ENCODE data around the gene GDAP2.

GDAP2 gene

DNA sequence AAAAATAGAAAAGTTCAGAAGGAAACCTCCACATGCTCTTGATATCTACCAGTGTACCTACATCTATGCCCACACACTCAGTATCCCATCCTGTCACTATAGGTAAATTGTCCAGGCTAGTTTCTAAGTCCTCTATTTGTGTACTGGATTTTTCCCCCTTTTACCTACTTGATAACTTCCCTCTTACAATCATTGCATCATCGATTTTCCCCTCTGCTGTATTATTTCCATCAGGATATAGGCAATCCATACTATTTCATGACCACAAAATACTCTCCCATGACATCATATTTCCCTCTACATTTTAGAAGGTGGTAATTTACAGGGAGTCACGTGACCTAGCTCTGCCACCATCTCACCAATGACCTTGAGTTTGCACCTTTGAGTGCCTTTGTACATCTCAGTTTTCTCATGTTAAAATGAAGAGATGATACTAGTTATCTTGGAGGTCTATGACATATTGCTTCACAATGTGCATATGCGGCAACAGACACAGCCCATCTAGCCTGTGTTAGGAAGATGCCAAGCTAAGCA is 88.2 kb downstream of the GDAP2 start:
- H3K36me3 ChIP-seq (ENCODE audit: control insufficient read depth, insufficient read depth, low read length, severe bottlenecking), result peaks cover 6% of the 10 kb centered on the region
- H3K9ac ChIP-seq (ENCODE audit: low read length), result no peak overlapping the region
- H3K4me1 ChIP-seq (ENCODE audit: control insufficient read depth, insufficient read depth, low read length), result peaks cover 8% of the 10 kb centered on the region
- DNase-seq (ENCODE audit: low read depth), result no peak
- no peak overlapping the region for H3K4me3 ChIP-seq (ENCODE audit: low read length)
- no peaks in the 10 kb centered on the region for H3K27me3 ChIP-seq (replicated peaks; ENCODE audit: control insufficient read depth, insufficient read depth, low read length)
- peaks cover 14% of the 10 kb centered on the region for H3K9me3 ChIP-seq (ENCODE audit: control insufficient read depth, low read length)

DNA sequence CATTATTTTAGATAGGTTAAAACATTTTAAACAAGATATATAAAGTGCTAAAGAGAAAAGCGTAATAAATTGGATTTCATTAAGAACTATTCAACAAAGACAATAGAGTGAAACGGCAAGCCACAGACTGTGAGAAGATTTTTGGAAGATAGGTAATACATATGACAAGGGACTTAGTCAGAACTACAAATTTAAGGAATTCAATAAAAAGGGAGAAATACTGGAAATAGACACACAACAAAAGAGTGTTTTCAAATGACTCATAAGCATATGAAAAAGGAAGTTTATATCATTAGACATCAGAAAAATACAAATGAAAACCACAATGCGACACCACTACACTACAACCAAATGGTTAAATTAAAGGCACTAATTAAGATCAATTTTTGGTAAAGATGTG is 90.5 kb downstream of the GDAP2 start:
- peak; percentile 43 for DNase-seq (ENCODE audit: low read depth)
- Histone ChIP-seq H3K9ac (ENCODE audit: low read length) (no peak overlapping the region), H3K4me3 (ENCODE audit: low read length) (no peak overlapping the region), H3K27me3 (replicated peaks; ENCODE audit: control insufficient read depth, insufficient read depth, low read length) (no peaks in the 10 kb centered on the region), H3K9me3 (ENCODE audit: control insufficient read depth, low read length) (no peaks in the 10 kb centered on the region), H3K36me3 (ENCODE audit: control insufficient read depth, insufficient read depth, low read length, severe bottlenecking) (peaks cover 6% of the 10 kb centered on the region), H3K4me1 (ENCODE audit: control insufficient read depth, insufficient read depth, low read length) (peaks cover 8% of the 10 kb centered on the region)

DNA sequence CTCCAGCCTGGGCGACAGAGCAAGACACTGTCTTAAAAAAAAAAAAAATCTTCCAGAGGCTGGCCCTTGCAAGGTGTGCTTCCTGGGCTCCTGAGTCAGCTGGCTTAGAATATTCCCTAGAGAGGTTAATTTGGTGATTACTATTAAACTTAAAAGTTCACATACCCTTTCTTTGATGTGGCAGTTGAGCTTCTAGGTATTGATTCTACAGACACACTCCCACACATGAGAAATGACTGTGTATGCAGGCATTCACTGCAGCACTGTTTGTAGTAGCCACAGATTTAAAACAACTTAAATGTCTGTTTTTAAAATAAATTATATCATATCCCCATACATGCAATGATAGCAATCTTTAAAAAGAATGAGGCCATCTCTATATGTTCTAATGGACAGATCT is 93.4 kb downstream of the GDAP2 start:
- H3K36me3 ChIP-seq (ENCODE audit: control insufficient read depth, insufficient read depth, low read length, severe bottlenecking), result peaks cover 3% of the 10 kb centered on the region
- DNase-seq (ENCODE audit: low read depth), result no peak
- H3K27me3 ChIP-seq (replicated peaks; ENCODE audit: control insufficient read depth, insufficient read depth, low read length), result no peaks in the 10 kb centered on the region
- H3K9me3 ChIP-seq (ENCODE audit: control insufficient read depth, low read length), result no peaks in the 10 kb centered on the region
- peaks cover 8% of the 10 kb centered on the region for H3K4me1 ChIP-seq (ENCODE audit: control insufficient read depth, insufficient read depth, low read length)
- no peak overlapping the region for H3K9ac ChIP-seq (ENCODE audit: low read length)
- no peak overlapping the region for H3K4me3 ChIP-seq (ENCODE audit: low read length)

DNA sequence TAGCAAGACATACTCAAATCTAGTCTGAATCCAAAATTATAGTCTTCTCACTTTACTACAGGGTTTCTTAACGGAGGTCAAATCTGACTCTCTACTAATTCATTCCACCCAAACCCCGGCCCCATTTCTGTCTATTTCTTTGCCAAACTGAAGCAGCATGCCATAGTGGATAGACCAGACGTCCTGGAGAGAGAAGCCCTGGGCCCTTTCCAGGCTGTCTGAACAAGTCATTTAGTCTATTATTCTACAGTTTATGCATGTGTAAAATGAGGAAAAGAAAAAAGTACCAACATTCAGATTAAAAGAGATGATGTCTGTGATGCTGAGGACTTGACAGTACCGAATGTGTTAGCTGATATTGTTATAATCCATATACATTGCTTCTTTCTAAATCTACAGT is 95.0 kb downstream of the GDAP2 start:
- DNase-seq (ENCODE audit: low read depth), result no peak
- Histone ChIP-seq H3K27me3 (replicated peaks; ENCODE audit: control insufficient read depth, insufficient read depth, low read length) (no peaks in the 10 kb centered on the region), H3K9me3 (ENCODE audit: control insufficient read depth, low read length) (no peaks in the 10 kb centered on the region), H3K36me3 (ENCODE audit: control insufficient read depth, insufficient read depth, low read length, severe bottlenecking) (peaks cover 3% of the 10 kb centered on the region), H3K4me3 (ENCODE audit: low read length) (no peak overlapping the region), H3K9ac (ENCODE audit: low read length) (no peak overlapping the region), H3K4me1 (ENCODE audit: control insufficient read depth, insufficient read depth, low read length) (peaks cover 5% of the 10 kb centered on the region)

DNA sequence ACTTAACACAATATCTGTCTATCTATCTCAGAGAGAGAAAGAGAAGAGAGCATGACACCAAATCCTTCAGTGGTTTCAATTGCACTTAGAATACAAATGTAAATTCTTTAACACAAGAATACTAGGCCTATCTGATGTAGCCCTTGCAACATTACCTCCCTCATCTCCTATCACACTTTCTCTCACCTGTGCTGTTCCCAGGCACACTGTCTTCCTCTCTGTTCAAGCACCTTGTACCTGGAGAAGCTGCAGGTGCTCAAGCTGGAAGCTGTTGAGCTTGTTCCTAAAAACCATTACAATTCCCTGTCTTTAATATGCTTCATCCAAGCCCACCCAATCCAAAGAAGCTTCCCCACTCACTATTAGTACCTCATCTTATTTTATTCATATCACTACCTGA is 97.0 kb downstream of the GDAP2 start:
- Histone ChIP-seq H3K9me3 (ENCODE audit: control insufficient read depth, low read length) (no peaks in the 10 kb centered on the region), H3K4me3 (ENCODE audit: low read length) (no peak overlapping the region), H3K9ac (ENCODE audit: low read length) (no peak overlapping the region), H3K4me1 (ENCODE audit: control insufficient read depth, insufficient read depth, low read length) (peaks cover 14% of the 10 kb centered on the region), H3K27me3 (replicated peaks; ENCODE audit: control insufficient read depth, insufficient read depth, low read length) (no peaks in the 10 kb centered on the region), H3K36me3 (ENCODE audit: control insufficient read depth, insufficient read depth, low read length, severe bottlenecking) (peaks cover under 1% of the 10 kb centered on the region)
- no peak for DNase-seq (ENCODE audit: low read depth)

DNA sequence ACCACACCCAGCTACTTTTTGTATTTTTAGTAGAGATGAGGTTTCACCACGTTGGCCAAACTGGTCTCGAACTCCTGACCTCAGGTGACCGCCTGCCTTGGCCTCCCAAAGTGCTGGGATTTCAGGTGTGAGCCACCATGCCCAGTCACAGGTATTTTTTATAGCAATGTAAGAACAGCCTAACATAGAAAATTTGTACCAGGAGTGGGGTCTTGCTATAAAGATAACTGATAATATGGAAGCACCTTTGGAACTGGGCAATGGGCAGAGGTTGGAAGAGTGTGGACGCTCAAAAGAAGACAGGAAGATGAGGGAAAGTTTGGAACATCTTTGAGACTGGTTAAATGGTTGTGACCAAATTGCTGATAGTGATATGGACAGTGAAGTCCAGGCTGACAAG is 99.2 kb downstream of the GDAP2 start:
- no peaks in the 10 kb centered on the region for H3K27me3 ChIP-seq (replicated peaks; ENCODE audit: control insufficient read depth, insufficient read depth, low read length)
- H3K36me3 ChIP-seq (ENCODE audit: control insufficient read depth, insufficient read depth, low read length, severe bottlenecking), result no peaks in the 10 kb centered on the region
- no peak for DNase-seq (ENCODE audit: low read depth)

DNA sequence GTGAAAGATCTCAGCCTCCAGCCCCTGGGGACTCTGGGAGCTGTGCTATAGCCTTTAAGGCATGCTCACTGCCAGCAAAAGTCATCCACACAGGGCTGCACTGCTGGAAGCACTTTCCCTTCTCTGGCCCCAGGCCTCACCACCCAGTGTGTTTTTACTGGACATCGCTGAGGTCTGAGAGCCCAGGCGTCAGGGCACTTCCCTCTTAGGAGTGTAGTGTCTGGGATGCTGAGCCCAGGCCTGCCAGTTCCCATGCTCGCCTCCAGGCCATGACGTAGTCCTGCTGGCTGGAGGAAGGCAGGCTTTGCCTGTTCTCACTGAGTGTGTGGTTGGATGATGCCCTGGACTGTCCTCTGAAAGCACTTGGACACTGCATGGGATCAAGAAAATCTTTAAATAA is 101.2 kb downstream of the GDAP2 start:
- H3K9me3 ChIP-seq (ENCODE audit: control insufficient read depth, low read length), result no peaks in the 10 kb centered on the region
- H3K27me3 ChIP-seq (replicated peaks; ENCODE audit: control insufficient read depth, insufficient read depth, low read length), result no peaks in the 10 kb centered on the region
- H3K9ac ChIP-seq (ENCODE audit: low read length), result no peak overlapping the region
- H3K36me3 ChIP-seq (ENCODE audit: control insufficient read depth, insufficient read depth, low read length, severe bottlenecking), result no peaks in the 10 kb centered on the region
- H3K4me3 ChIP-seq (ENCODE audit: low read length), result no peak overlapping the region
- DNase-seq (ENCODE audit: low read depth), result peak; percentile 75
- H3K4me1 ChIP-seq (ENCODE audit: control insufficient read depth, insufficient read depth, low read length), result peaks cover 48% of the 10 kb centered on the region

More for the DNA sequence above, 99.2 kb downstream of the GDAP2 start:
- Histone ChIP-seq H3K9me3 (ENCODE audit: control insufficient read depth, low read length) (no peaks in the 10 kb centered on the region), H3K4me3 (ENCODE audit: low read length) (no peak overlapping the region), H3K4me1 (ENCODE audit: control insufficient read depth, insufficient read depth, low read length) (peaks cover 36% of the 10 kb centered on the region), H3K9ac (ENCODE audit: low read length) (no peak overlapping the region)

DNA sequence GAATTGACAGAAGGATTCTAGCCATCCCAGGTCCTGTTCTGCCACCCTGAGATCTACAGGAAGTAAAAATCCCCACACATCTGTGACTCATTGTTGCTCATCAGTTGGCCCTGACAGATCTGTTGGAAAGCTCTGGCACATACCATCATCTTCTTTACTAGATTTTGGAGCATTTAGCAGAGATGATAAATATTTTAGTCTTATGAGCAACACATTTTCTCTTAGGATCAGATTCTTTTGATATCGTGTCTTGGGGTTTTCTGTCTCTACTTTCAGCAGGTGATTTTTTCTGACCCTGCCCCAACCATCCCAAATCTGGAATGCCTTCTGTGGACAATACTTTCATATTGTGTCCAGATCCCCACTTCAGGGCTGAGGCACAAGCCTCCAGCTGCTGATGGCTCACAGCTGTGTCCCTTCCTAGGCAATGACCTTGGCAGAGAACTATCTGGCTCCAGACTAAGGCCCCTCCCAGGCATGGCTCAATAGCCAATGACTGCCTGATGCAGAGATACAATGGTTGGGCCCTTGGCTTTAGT is 102.8 kb downstream of the GDAP2 start:
- H3K9me3 ChIP-seq (ENCODE audit: control insufficient read depth, low read length), result no peaks in the 10 kb centered on the region
- H3K36me3 ChIP-seq (ENCODE audit: control insufficient read depth, insufficient read depth, low read length, severe bottlenecking), result no peaks in the 10 kb centered on the region
- no peaks in the 10 kb centered on the region for H3K27me3 ChIP-seq (replicated peaks; ENCODE audit: control insufficient read depth, insufficient read depth, low read length)
- DNase-seq (ENCODE audit: low read depth), result peak; percentile 75
- H3K4me1 ChIP-seq (ENCODE audit: control insufficient read depth, insufficient read depth, low read length), result peaks cover 55% of the 10 kb centered on the region
- peak overlapping the region; percentile 31 for H3K4me3 ChIP-seq (ENCODE audit: low read length)
- no peak overlapping the region for H3K9ac ChIP-seq (ENCODE audit: low read length)

DNA sequence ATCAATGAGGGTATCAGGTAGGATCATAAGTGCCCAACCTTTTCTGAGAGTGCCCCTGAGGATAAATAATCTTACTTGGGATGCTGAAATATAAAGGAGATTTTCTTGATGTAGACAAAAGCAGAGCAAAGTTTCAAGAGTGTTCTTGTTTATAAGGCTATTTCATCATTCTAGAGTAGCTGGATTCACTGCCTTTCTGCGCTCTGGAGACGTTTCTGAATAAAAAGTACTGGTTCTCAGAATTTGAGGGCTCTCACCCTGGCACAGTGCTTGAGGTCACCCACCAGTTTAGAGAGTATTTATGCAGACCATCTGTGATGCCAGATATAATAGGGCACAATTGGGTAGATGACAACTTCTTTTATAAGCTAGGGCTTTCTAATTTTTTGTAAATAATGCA is 103.3 kb downstream of the GDAP2 start:
- no peaks in the 10 kb centered on the region for H3K36me3 ChIP-seq (ENCODE audit: control insufficient read depth, insufficient read depth, low read length, severe bottlenecking)
- no peak overlapping the region for H3K4me3 ChIP-seq (ENCODE audit: low read length)
- no peak for DNase-seq (ENCODE audit: low read depth)
- H3K4me1 ChIP-seq (ENCODE audit: control insufficient read depth, insufficient read depth, low read length), result peaks cover 59% of the 10 kb centered on the region
- H3K9me3 ChIP-seq (ENCODE audit: control insufficient read depth, low read length), result no peaks in the 10 kb centered on the region
- H3K27me3 ChIP-seq (replicated peaks; ENCODE audit: control insufficient read depth, insufficient read depth, low read length), result no peaks in the 10 kb centered on the region
- H3K9ac ChIP-seq (ENCODE audit: low read length), result no peak overlapping the region

DNA sequence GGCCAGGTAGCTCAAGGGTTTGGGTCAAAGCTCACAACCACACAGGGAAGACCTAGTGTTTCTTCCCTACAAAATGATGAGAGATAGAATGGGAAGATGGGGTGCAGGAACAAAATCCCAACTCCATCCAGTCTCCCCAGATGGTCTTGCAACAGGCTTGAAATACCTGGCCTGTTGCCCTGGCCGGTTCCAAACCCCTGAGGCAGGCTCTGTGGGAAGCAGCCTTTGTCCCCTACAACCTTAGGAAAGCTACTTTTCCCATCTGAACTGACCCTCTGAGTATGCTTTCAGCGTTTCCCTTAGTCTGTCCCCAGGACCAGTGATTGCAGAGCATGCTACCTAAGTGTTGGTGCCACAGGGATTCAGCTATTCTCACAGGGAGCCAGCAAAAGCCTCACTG is 104.0 kb downstream of the GDAP2 start:
- Histone ChIP-seq H3K9ac (ENCODE audit: low read length) (no peak overlapping the region), H3K36me3 (ENCODE audit: control insufficient read depth, insufficient read depth, low read length, severe bottlenecking) (no peaks in the 10 kb centered on the region), H3K4me1 (ENCODE audit: control insufficient read depth, insufficient read depth, low read length) (peaks cover 63% of the 10 kb centered on the region), H3K27me3 (replicated peaks; ENCODE audit: control insufficient read depth, insufficient read depth, low read length) (no peaks in the 10 kb centered on the region), H3K4me3 (ENCODE audit: low read length) (no peak overlapping the region), H3K9me3 (ENCODE audit: control insufficient read depth, low read length) (no peaks in the 10 kb centered on the region)
- DNase-seq (ENCODE audit: low read depth), result no peak

DNA sequence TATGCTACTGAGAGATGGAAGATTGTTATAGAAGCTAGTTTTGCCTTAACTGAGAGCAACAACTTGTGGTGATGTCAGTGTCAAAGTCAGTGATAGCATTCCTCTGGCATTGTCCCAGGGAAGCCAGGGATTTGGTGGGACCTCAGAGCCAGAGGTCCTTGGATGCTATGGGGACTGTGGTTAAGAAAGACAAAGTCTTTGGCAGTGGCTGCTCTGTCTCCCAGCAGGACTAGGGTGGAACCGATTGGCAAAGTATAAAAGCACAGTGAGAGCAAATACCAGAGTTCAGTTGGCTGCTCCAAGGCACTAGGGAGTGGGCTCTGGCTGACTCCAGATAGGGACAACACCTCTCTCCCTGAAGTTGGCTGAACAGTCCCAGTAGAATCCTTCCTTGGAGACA is 104.8 kb downstream of the GDAP2 start:
- DNase-seq (ENCODE audit: low read depth), result no peak
- Histone ChIP-seq H3K9ac (ENCODE audit: low read length) (no peak overlapping the region), H3K4me3 (ENCODE audit: low read length) (no peak overlapping the region), H3K4me1 (ENCODE audit: control insufficient read depth, insufficient read depth, low read length) (peaks cover 63% of the 10 kb centered on the region), H3K9me3 (ENCODE audit: control insufficient read depth, low read length) (no peaks in the 10 kb centered on the region), H3K27me3 (replicated peaks; ENCODE audit: control insufficient read depth, insufficient read depth, low read length) (no peaks in the 10 kb centered on the region), H3K36me3 (ENCODE audit: control insufficient read depth, insufficient read depth, low read length, severe bottlenecking) (no peaks in the 10 kb centered on the region)
